ENCODE data around the gene STKLD1. TPM values are rescaled to one million over a fixed set of nuclear protein-coding genes. Genes with fewer than 3 reads are reported as not detected.

The STKLD1 gene
- total RNA-seq, 1 donor: 0.72 TPM

GRCh38 chr9:133426011-133426410, 49.8 kb downstream of the STKLD1 start:
- no peaks in the 10 kb centered on the region for H3K9me3 ChIP-seq (ENCODE audit: low read depth, low read length)
- H2AFZ ChIP-seq (ENCODE audit: low read length): no peak overlapping the region
- peak; percentile 56 for DNase-seq (ENCODE audit: insufficient read length, low spot score, missing footprints)
- TF ChIP-seq CTCF (IDR thresholded peaks at IDR 0.05; ENCODE audit: extremely low read depth, low read depth, low read length): no peak
- H3K79me2 ChIP-seq (ENCODE audit: insufficient read depth, low read length): no peaks in the 10 kb centered on the region
- no peak overlapping the region for H3K27ac ChIP-seq (ENCODE audit: low read depth, low read length)
- no peaks in the 10 kb centered on the region for H4K20me1 ChIP-seq (ENCODE audit: insufficient read depth, low read length)
- no peak overlapping the region for H3K4me2 ChIP-seq (ENCODE audit: insufficient read depth, low read length)
- no peaks in the 10 kb centered on the region for H3K36me3 ChIP-seq (ENCODE audit: insufficient read depth, low read length)
- H3K4me3 ChIP-seq (ENCODE audit: insufficient read depth, low read length): no peak overlapping the region
- peaks cover 19% of the 10 kb centered on the region for H3K27me3 ChIP-seq (ENCODE audit: insufficient read depth, low read length)
- H3K4me1 ChIP-seq (ENCODE audit: insufficient read depth, low read length): no peaks in the 10 kb centered on the region

GRCh38 chr9:133427658-133428348, 51.6 kb downstream of the STKLD1 start:
- no peak overlapping the region for H3K4me3 ChIP-seq (ENCODE audit: insufficient read depth, low read length)
- no peak overlapping the region for H3K4me2 ChIP-seq (ENCODE audit: insufficient read depth, low read length)
- H3K79me2 ChIP-seq (ENCODE audit: insufficient read depth, low read length): no peaks in the 10 kb centered on the region
- no peaks in the 10 kb centered on the region for H4K20me1 ChIP-seq (ENCODE audit: insufficient read depth, low read length)
- H3K4me1 ChIP-seq (ENCODE audit: insufficient read depth, low read length): no peaks in the 10 kb centered on the region
- peaks cover 17% of the 10 kb centered on the region for H3K27me3 ChIP-seq (ENCODE audit: insufficient read depth, low read length)
- no peak overlapping the region for H2AFZ ChIP-seq (ENCODE audit: low read length)
- TF ChIP-seq CTCF (IDR thresholded peaks at IDR 0.05; ENCODE audit: extremely low read depth, low read depth, low read length): no peak
- no peak overlapping the region for H3K27ac ChIP-seq (ENCODE audit: low read depth, low read length)
- H3K36me3 ChIP-seq (ENCODE audit: insufficient read depth, low read length): no peaks in the 10 kb centered on the region
- DNase-seq (ENCODE audit: insufficient read length, low spot score, missing footprints): peak; percentile 74
- H3K9me3 ChIP-seq (ENCODE audit: low read depth, low read length): no peaks in the 10 kb centered on the region

- no peak overlapping the region for H3K27ac ChIP-seq (ENCODE audit: low read depth, low read length)
- no peak overlapping the region for H3K4me3 ChIP-seq (ENCODE audit: insufficient read depth, low read length)
- H3K4me2 ChIP-seq (ENCODE audit: insufficient read depth, low read length): no peak overlapping the region
- H3K79me2 ChIP-seq (ENCODE audit: insufficient read depth, low read length): no peaks in the 10 kb centered on the region
- TF ChIP-seq CTCF (IDR thresholded peaks at IDR 0.05; ENCODE audit: extremely low read depth, low read depth, low read length): no peak
- no peaks in the 10 kb centered on the region for H3K36me3 ChIP-seq (ENCODE audit: insufficient read depth, low read length)
- no peaks in the 10 kb centered on the region for H4K20me1 ChIP-seq (ENCODE audit: insufficient read depth, low read length)
- H3K9me3 ChIP-seq (ENCODE audit: low read depth, low read length): no peaks in the 10 kb centered on the region
- H3K4me1 ChIP-seq (ENCODE audit: insufficient read depth, low read length): no peaks in the 10 kb centered on the region
- peaks cover 17% of the 10 kb centered on the region for H3K27me3 ChIP-seq (ENCODE audit: insufficient read depth, low read length)
- H2AFZ ChIP-seq (ENCODE audit: low read length): no peak overlapping the region
- DNase-seq (ENCODE audit: insufficient read length, low spot score, missing footprints): peak; percentile 92
Observed at GRCh38 chr9:133428617-133429101, 52.5 kb downstream of the STKLD1 start.

GRCh38 chr9:133429214-133429613, 53.0 kb downstream of the STKLD1 start:
- H3K27ac ChIP-seq (ENCODE audit: low read depth, low read length): no peak overlapping the region
- H4K20me1 ChIP-seq (ENCODE audit: insufficient read depth, low read length): no peaks in the 10 kb centered on the region
- no peak overlapping the region for H3K4me3 ChIP-seq (ENCODE audit: insufficient read depth, low read length)
- no peak overlapping the region for H3K4me2 ChIP-seq (ENCODE audit: insufficient read depth, low read length)
- no peaks in the 10 kb centered on the region for H3K36me3 ChIP-seq (ENCODE audit: insufficient read depth, low read length)
- TF ChIP-seq CTCF (IDR thresholded peaks at IDR 0.05; ENCODE audit: extremely low read depth, low read depth, low read length): no peak
- no peaks in the 10 kb centered on the region for H3K9me3 ChIP-seq (ENCODE audit: low read depth, low read length)
- H2AFZ ChIP-seq (ENCODE audit: low read length): no peak overlapping the region
- peak; percentile 81 for DNase-seq (ENCODE audit: insufficient read length, low spot score, missing footprints)
- H3K27me3 ChIP-seq (ENCODE audit: insufficient read depth, low read length): peaks cover 17% of the 10 kb centered on the region
- H3K4me1 ChIP-seq (ENCODE audit: insufficient read depth, low read length): no peaks in the 10 kb centered on the region
- no peaks in the 10 kb centered on the region for H3K79me2 ChIP-seq (ENCODE audit: insufficient read depth, low read length)
